ENCODE measurements around the gene ABHD1. TPM values are rescaled to one million over a fixed set of nuclear protein-coding genes. Genes with fewer than 3 reads are reported as not detected.

Gene ABHD1
- total RNA-seq, 1 experiment from 2014 or later, result 0.46 TPM

DNA sequence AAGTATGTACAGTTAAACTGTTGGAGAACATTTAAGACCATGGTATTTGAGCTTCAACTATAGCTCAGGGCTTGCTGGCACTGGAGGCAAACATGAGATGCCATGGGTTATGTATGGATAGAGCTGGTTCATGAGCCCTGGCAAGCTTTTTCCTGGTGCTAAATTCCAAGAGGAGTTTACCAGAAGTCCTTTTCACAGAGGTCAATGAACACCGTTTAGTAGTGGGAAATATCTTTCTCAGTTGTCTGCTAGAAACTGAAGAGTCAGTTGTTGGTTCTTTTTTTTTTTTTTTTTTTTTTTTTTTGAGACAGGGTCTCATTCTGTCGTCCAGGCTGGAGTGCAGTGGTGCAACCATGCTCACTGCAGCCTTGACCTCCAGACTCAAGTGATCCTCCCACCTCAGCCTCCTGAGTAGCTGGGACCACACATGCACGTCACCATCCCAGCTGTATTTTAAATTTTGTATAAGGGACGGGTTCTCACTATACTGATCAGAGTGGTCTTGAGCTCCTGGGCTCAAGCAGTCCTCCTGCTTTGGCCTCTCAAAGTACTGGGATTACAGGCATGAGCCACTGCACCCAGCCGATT lies 35.7 kb upstream of the ABHD1 start:
- Histone ChIP-seq H3K9me3 (ENCODE audit: control insufficient read depth, insufficient read depth, low read depth, low read length) (no peaks in the 10 kb centered on the region), H3K4me1 (ENCODE audit: control insufficient read depth, insufficient read depth, low read length) (peaks cover 4% of the 10 kb centered on the region; the same call in 1 of the 2 replicates), H3K4me3 (ENCODE audit: low read depth in 2 of 2, low read length in 2 of 2) (no peak overlapping the region), H3K36me3 (ENCODE audit: control insufficient read depth, insufficient read depth, low read length) (no peaks in the 10 kb centered on the region), H3K27ac (ENCODE audit: low read length) (no peak overlapping the region), H3K27me3 (ENCODE audit: control insufficient read depth, insufficient read depth, low read length) (no peaks in the 10 kb centered on the region)
- POLR2A ChIA-PET, result interaction anchor here (0.7 kb wide), 2 partner anchors 71 to 77 kb away, joined by 11 to 16 read pairs; no protein-coding TSS in a partner anchor
- DNase-seq (ENCODE audit: low read depth, low spot score) (no peak), ATAC-seq (no peak)
- CTCF ChIA-PET, result interaction anchor here (0.5 to 1.1 kb wide), 3 partner anchors 92 to 192 kb away, joined by 3 to 5 read pairs (median 3); no protein-coding TSS in a partner anchor
- intact Hi-C loops (cut with micrococcal nuclease; ENCODE audit: unreplicated experiment) (loop anchor here (10.0 kb wide), 1 partner anchor 123 kb away; no protein-coding TSS in a partner anchor), in situ Hi-C loops (cut with HindIII; ENCODE audit: low pct_unique_long_range_greater_than_20kb, low sequenced_read_pairs) (no loop called here)
- no peak for TF ChIP-seq SIN3A (IDR thresholded peaks at IDR 0.05; ENCODE audit: borderline replicate concordance, insufficient read depth, low read depth, low read length)
- TF ChIP-seq TCF7L2 (IDR thresholded peaks at IDR 0.05; ENCODE audit: low read depth, low read length), result no peak
- TF ChIP-seq, protein P1, sequence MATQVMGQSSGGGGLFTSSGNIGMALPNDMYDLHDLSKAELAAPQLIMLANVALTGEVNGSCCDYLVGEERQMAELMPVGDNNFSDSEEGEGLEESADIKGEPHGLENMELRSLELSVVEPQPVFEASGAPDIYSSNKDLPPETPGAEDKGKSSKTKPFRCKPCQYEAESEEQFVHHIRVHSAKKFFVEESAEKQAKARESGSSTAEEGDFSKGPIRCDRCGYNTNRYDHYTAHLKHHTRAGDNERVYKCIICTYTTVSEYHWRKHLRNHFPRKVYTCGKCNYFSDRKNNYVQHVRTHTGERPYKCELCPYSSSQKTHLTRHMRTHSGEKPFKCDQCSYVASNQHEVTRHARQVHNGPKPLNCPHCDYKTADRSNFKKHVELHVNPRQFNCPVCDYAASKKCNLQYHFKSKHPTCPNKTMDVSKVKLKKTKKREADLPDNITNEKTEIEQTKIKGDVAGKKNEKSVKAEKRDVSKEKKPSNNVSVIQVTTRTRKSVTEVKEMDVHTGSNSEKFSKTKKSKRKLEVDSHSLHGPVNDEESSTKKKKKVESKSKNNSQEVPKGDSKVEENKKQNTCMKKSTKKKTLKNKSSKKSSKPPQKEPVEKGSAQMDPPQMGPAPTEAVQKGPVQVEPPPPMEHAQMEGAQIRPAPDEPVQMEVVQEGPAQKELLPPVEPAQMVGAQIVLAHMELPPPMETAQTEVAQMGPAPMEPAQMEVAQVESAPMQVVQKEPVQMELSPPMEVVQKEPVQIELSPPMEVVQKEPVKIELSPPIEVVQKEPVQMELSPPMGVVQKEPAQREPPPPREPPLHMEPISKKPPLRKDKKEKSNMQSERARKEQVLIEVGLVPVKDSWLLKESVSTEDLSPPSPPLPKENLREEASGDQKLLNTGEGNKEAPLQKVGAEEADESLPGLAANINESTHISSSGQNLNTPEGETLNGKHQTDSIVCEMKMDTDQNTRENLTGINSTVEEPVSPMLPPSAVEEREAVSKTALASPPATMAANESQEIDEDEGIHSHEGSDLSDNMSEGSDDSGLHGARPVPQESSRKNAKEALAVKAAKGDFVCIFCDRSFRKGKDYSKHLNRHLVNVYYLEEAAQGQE (IDR thresholded peaks at IDR 0.05; ENCODE audit: insufficient read depth in 1 of 2, low read depth in 2 of 2, low read length in 1 of 2), result no peak
- BruUV-seq (replicated peaks), result no TSS peak

DNA sequence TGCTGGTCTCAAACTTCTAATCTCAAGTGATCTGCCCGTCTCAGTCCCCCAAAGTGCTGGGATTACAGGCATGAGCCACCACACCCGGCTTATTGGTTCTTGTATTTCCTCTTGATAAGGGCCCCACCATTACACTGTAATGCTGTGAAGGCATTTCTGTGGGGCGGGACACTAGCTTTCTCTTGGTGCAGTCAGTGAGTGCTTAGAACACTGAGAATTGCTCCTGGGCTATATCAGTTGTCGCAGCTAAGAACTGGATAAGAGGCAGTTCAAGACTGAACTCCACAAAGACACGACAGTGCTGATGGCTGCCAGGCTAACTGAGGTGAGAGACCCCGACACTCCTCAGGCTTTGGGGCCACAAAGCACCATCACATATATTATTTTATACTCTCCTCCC lies 35.0 kb upstream of the ABHD1 start:
- TF ChIP-seq POLR2AphosphoS5 (IDR thresholded peaks at IDR 0.05; ENCODE audit: low read depth, low read length), result no peak
- TF ChIP-seq, protein P2, sequence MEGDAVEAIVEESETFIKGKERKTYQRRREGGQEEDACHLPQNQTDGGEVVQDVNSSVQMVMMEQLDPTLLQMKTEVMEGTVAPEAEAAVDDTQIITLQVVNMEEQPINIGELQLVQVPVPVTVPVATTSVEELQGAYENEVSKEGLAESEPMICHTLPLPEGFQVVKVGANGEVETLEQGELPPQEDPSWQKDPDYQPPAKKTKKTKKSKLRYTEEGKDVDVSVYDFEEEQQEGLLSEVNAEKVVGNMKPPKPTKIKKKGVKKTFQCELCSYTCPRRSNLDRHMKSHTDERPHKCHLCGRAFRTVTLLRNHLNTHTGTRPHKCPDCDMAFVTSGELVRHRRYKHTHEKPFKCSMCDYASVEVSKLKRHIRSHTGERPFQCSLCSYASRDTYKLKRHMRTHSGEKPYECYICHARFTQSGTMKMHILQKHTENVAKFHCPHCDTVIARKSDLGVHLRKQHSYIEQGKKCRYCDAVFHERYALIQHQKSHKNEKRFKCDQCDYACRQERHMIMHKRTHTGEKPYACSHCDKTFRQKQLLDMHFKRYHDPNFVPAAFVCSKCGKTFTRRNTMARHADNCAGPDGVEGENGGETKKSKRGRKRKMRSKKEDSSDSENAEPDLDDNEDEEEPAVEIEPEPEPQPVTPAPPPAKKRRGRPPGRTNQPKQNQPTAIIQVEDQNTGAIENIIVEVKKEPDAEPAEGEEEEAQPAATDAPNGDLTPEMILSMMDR (IDR thresholded peaks at IDR 0.05), result no peak
- TF ChIP-seq TCF7L2 (IDR thresholded peaks at IDR 0.05; ENCODE audit: low read depth, low read length), result no peak
- TF ChIP-seq, protein P1 (IDR thresholded peaks at IDR 0.05; ENCODE audit: insufficient read depth in 1 of 2, low read depth in 2 of 2, low read length in 1 of 2), result no peak
- TF ChIP-seq SIN3A (IDR thresholded peaks at IDR 0.05; ENCODE audit: borderline replicate concordance, insufficient read depth, low read depth, low read length), result no peak
- ATAC-seq (no peak), DNase-seq (ENCODE audit: low read depth, low spot score) (no peak)
- H3K4me3 ChIP-seq (ENCODE audit: low read depth in 2 of 2, low read length in 2 of 2), result no peak overlapping the region
- intact Hi-C loops (cut with micrococcal nuclease; ENCODE audit: unreplicated experiment), result loop anchor here (10.0 kb wide), 1 partner anchor 124 kb away; no protein-coding TSS in a partner anchor
- H3K4me1 ChIP-seq (ENCODE audit: control insufficient read depth, insufficient read depth, low read length), result peaks cover 4% of the 10 kb centered on the region; the same call in 1 of the 2 replicates
- in situ Hi-C loops (cut with HindIII; ENCODE audit: low pct_unique_long_range_greater_than_20kb, low sequenced_read_pairs), result no loop called here
- no peaks in the 10 kb centered on the region for H3K9me3 ChIP-seq (ENCODE audit: control insufficient read depth, insufficient read depth, low read depth, low read length)
- no peaks in the 10 kb centered on the region for H3K27me3 ChIP-seq (ENCODE audit: control insufficient read depth, insufficient read depth, low read length)
- no peaks in the 10 kb centered on the region for H3K36me3 ChIP-seq (ENCODE audit: control insufficient read depth, insufficient read depth, low read length)
- CTCF ChIA-PET, result no interaction called here
- no TSS peak for BruUV-seq (replicated peaks)
- POLR2A ChIA-PET, result no interaction called here
- H3K27ac ChIP-seq (ENCODE audit: low read length), result no peak overlapping the region
